H1 (cell line): ENCODE results near the gene PRDX2. TPM values are rescaled to one million over a fixed set of nuclear protein-coding genes. Genes with fewer than 3 reads are reported as not detected.

Experiments
- BACH1 ChIP-seq: IDR thresholded peaks from 2 replicates; pipeline ENCODE4 v1.6.1; 2012; ENCODE audit warnings: low read length, improper control_type of control experiment
- CHD2 ChIP-seq: IDR thresholded peaks from 2 replicates; pipeline ENCODE4 v1.6.1; 2012; ENCODE audit warnings: low read length, improper control_type of control experiment
- CREB1 ChIP-seq: IDR thresholded peaks from 2 replicates; pipeline ENCODE4 v1.6.1; 2012; ENCODE audit warnings: inconsistent platforms
- E2F6 ChIP-seq: IDR thresholded peaks from 2 replicates; pipeline ENCODE4 v1.6.1; 2012; ENCODE audit warnings: inconsistent platforms
- EP300 ChIP-seq, 2 experiments: IDR thresholded peaks; 1 replicate in 1 of 2; 2 replicates in 1 of 2; pipeline ENCODE4 v1.6.1; 2011 to 2012; ENCODE audit warnings: low read depth in 2 of 2, low read length in 2 of 2, mild to moderate bottlenecking in 2 of 2, borderline replicate concordance in 1 of 2, inconsistent platforms in 1 of 2, moderate library complexity in 1 of 2
- HDAC6 ChIP-seq: IDR thresholded peaks from one replicate; pipeline ENCODE4 v1.7.1; 2012; ENCODE audit warnings: low read depth, mild to moderate bottlenecking, inconsistent platforms, low read length, moderate library complexity
- MAFK ChIP-seq: IDR thresholded peaks from 2 replicates; pipeline ENCODE4 v1.6.1; 2012; ENCODE audit warnings: low read depth, mild to moderate bottlenecking, improper control_type of control experiment, low read length
- MAX ChIP-seq: IDR thresholded peaks from 2 replicates; pipeline ENCODE4 v1.6.1; 2012; ENCODE audit warnings: inconsistent platforms
- NANOG ChIP-seq: IDR thresholded peaks from 2 replicates; pipeline ENCODE4 v1.6.1; 2011; ENCODE audit warnings: low read length, low read depth, mild to moderate bottlenecking, inconsistent platforms; ENCODE audit not compliant: insufficient read depth, poor library complexity, severe bottlenecking
- RAD21 ChIP-seq, 2 experiments: IDR thresholded peaks in 1 of 2; conservative IDR thresholded peaks in 1 of 2; 2 replicates each; pipeline ENCODE4 v1.6.1; 2011; ENCODE audit warnings: low read depth in 2 of 2, low read length in 2 of 2, improper control_type of control experiment in 1 of 2, inconsistent platforms in 1 of 2, mild to moderate bottlenecking in 1 of 2, moderate library complexity in 1 of 2
- RNF2 ChIP-seq: fragments of 200-900, 300-1000 bp; sonication (generic); IDR thresholded peaks from 2 replicates; pipeline ENCODE4 v1.7.1; 2016; ENCODE audit warnings: borderline replicate concordance, low read depth, mild to moderate bottlenecking, antibody characterized with exemption, low read length; ENCODE audit not compliant: poor library complexity, severe bottlenecking; ENCODE audit errors: missing control alignments
- SAP30 ChIP-seq: fragments of 300-600 bp; sonication (generic); IDR thresholded peaks from 2 replicates; pipeline ENCODE4 v1.7.1; 2012; ENCODE audit warnings: low read length, moderate library complexity, mild to moderate bottlenecking, inconsistent platforms; ENCODE audit not compliant: insufficient read depth, insufficient replicate concordance
- SP4 ChIP-seq: IDR thresholded peaks from 2 replicates; pipeline ENCODE4 v1.6.1; 2012; ENCODE audit warnings: low read length, inconsistent platforms
- SUZ12 ChIP-seq: fragments of 200-600 bp; sonication (generic); IDR thresholded peaks from 2 replicates; pipeline ENCODE4 v1.6.1; 2012; ENCODE audit warnings: mild to moderate bottlenecking, inconsistent platforms, low read length, moderate library complexity, mixed read lengths
- TAF1 ChIP-seq: IDR thresholded peaks from 2 replicates; pipeline ENCODE4 v1.6.1; 2011; ENCODE audit warnings: mild to moderate bottlenecking, low read depth, low read length
- TAF7 ChIP-seq: optimal IDR thresholded peaks from 2 replicates; pipeline ENCODE3; 2011; ENCODE audit warnings: low read depth, mild to moderate bottlenecking, inconsistent platforms, low read length, moderate library complexity, borderline replicate concordance
- TBP ChIP-seq: IDR thresholded peaks from 2 replicates; pipeline ENCODE4 v1.6.1; 2011; ENCODE audit warnings: low read depth, low read length, improper control_type of control experiment
- TCF12 ChIP-seq: IDR thresholded peaks from 2 replicates; pipeline ENCODE4 v1.6.1; 2011; ENCODE audit warnings: low read depth, mild to moderate bottlenecking, low read length
- TEAD4 ChIP-seq: IDR thresholded peaks from 2 replicates; pipeline ENCODE4 v1.6.1; 2012; ENCODE audit warnings: low read depth, low read length, inconsistent platforms, mixed read lengths
- ZNF274 ChIP-seq: IDR thresholded peaks from 2 replicates; pipeline ENCODE4 v1.7.0; 2012; ENCODE audit warnings: low read length, borderline replicate concordance; ENCODE audit errors: extremely low read depth
- polyA plus RNA-seq, 7 experiments: library from polyadenylated mRNA; depleted of rRNA in 3 of 7; stranded (reverse) in 5 of 7; unstranded in 2 of 7; fragments of >200 nt in 5 of 7; fragments of 200-250 nt in 2 of 7; gene quantifications; 1 replicate in 5 of 7; 2 replicates in 1 of 7; 4 replicates in 1 of 7; pipeline versions ENCODE4 v1.2.1 to v1.2.3, GENCODE V29; 2011 to 2013; ENCODE audit warnings: missing spikeins in 2 of 7, mixed read lengths in 2 of 7
- total RNA-seq: library from RNA; stranded (reverse); fragmentation: NEBNext Ultra II Directional; extraction: Animal tissue kit (Norgen Biotek cat#: 25700); gene quantifications from 2 replicates; pipeline ENCODE4 v1.2.1, GENCODE V29; 2021
- TF ChIP-seq, protein P1 (sequence below), 3 experiments: IDR thresholded peaks; 1 replicate in 2 of 3; 2 replicates in 1 of 3; pipeline versions ENCODE4 v1.5.1 to v1.6.1; 2011; ENCODE audit warnings: low read length in 3 of 3, mild to moderate bottlenecking in 3 of 3, inconsistent platforms in 2 of 3, low read depth in 1 of 3, moderate library complexity in 1 of 3; ENCODE audit not compliant: insufficient read depth in 1 of 3; ENCODE audit errors: control extremely low read depth in 1 of 3

Gene PRDX2
- total and polyA plus RNA-seq, 2 of the 8 experiments (the other 6 are each of a cell fraction or from before 2014, with no cell fraction given), result 380 to 748 TPM

GRCh38 chr19:12769689-12770088 is 31.9 kb downstream of the PRDX2 start (continued):
- TF ChIP-seq TBP, result peak; percentile 62; the same call in 1 of the 2 replicates
- no peak for TF ChIP-seq BACH1
- no peak for TF ChIP-seq RAD21 (IDR thresholded peaks at IDR 0.05 in 1 of 2, conservative IDR thresholded peaks at IDR 0.05 in 1 of 2; ENCODE audit: low read depth in 2 of 2, low read length in 2 of 2)
- TF ChIP-seq TAF1, result peak; percentile 80
- TF ChIP-seq, protein P1, sequence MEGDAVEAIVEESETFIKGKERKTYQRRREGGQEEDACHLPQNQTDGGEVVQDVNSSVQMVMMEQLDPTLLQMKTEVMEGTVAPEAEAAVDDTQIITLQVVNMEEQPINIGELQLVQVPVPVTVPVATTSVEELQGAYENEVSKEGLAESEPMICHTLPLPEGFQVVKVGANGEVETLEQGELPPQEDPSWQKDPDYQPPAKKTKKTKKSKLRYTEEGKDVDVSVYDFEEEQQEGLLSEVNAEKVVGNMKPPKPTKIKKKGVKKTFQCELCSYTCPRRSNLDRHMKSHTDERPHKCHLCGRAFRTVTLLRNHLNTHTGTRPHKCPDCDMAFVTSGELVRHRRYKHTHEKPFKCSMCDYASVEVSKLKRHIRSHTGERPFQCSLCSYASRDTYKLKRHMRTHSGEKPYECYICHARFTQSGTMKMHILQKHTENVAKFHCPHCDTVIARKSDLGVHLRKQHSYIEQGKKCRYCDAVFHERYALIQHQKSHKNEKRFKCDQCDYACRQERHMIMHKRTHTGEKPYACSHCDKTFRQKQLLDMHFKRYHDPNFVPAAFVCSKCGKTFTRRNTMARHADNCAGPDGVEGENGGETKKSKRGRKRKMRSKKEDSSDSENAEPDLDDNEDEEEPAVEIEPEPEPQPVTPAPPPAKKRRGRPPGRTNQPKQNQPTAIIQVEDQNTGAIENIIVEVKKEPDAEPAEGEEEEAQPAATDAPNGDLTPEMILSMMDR (IDR thresholded peaks at IDR 0.05; ENCODE audit: control extremely low read depth in 1 of 3, insufficient read depth in 1 of 3, low read depth in 1 of 3, low read length in 3 of 3), result peak in 1 of 3 experiments; percentile 21; a peak in 1 of 4 replicates
- TF ChIP-seq ZNF274, result no peak
- TF ChIP-seq EP300 (IDR thresholded peaks at IDR 0.05; ENCODE audit: borderline replicate concordance in 1 of 2, low read depth in 2 of 2, low read length in 2 of 2), result peak in 1 of 2 experiments; percentile 28; a peak in 1 of 3 replicates
- 0 out of 2 replicates have a peak, but pooled peaks have one; percentile 41 for TF ChIP-seq CHD2
- no peak for TF ChIP-seq NANOG
- TF ChIP-seq MAX, result peak; percentile 92
- TF ChIP-seq TAF7, result peak; percentile 56
- TF ChIP-seq SP4, result peak; percentile 82; the same call in 1 of the 2 replicates
- no peak for TF ChIP-seq SUZ12
- TF ChIP-seq HDAC6, result no peak
- TF ChIP-seq SAP30, result no peak
- 0 out of 2 replicates have a peak, but pooled peaks have one; percentile 9 for TF ChIP-seq TEAD4
- no peak for TF ChIP-seq MAFK
- peak; percentile 82 for TF ChIP-seq CREB1
- TF ChIP-seq TCF12, result peak; percentile 87
- TF ChIP-seq RNF2, result no peak
- peak; percentile 66; the same call in 1 of the 2 replicates for TF ChIP-seq E2F6
